Heart left ventricle (tissue), 16 donors: Measurements from ENCODE around the gene IGSF22. TPM values are rescaled to one million over a fixed set of nuclear protein-coding genes. Genes with fewer than 3 reads are reported as not detected.

Experiments
- ATAC-seq, 4 donors: fragments of 200-7000 bp; cut with Tn5 transposase; one replicate each; pipeline ENCODE4 v1.9.1; 2020 to 2022; ENCODE audit warnings: moderate library complexity in 4 of 4, mild to moderate bottlenecking in 3 of 4, moderate number of reproducible peaks in 1 of 4
- DNase-seq, 5 donors: peaks; one replicate each; pipeline ENCODE4 v3.0.0-alpha.2; 2020
- H3K27ac ChIP-seq, 12 donors: fragments of 200-600 bp; sonication (generic) in 4 of 12; one replicate each; pipeline versions ENCODE4 v1.5.0 to v1.8.0; 2016 to 2022; ENCODE audit warnings: mild to moderate bottlenecking in 2 of 12
- H3K27me3 ChIP-seq, 9 donors: fragments of 200-600 bp; sonication (generic) in 2 of 9; one replicate each; pipeline versions ENCODE4 v1.5.1 to v1.8.0; 2016 to 2022; ENCODE audit warnings: mild to moderate bottlenecking in 3 of 9
- H3K36me3 ChIP-seq, 9 donors: fragments of 200-600 bp; sonication (generic) in 2 of 9; one replicate each; pipeline versions ENCODE4 v1.5.0 to v1.8.0; 2018 to 2022; ENCODE audit warnings: mild to moderate bottlenecking in 2 of 9
- H3K4me1 ChIP-seq, 12 donors: fragments of 200-600 bp; sonication (generic) in 4 of 12; one replicate each; pipeline versions ENCODE4 v1.5.0 to v1.8.0; 2016 to 2022; ENCODE audit warnings: mild to moderate bottlenecking in 3 of 12
- H3K4me3 ChIP-seq, 12 donors: fragments of 200-600 bp; sonication (generic) in 4 of 12; one replicate each; pipeline versions ENCODE4 v1.5.0 to v1.8.0; 2017 to 2022; ENCODE audit warnings: mild to moderate bottlenecking in 9 of 12, moderate library complexity in 4 of 12
- H3K9me3 ChIP-seq, 12 donors: fragments of 200-600 bp; sonication (generic) in 4 of 12; one replicate each; pipeline versions ENCODE4 v1.5.0 to v1.8.0; 2016 to 2022; ENCODE audit warnings: mild to moderate bottlenecking in 1 of 12
- CTCF ChIP-seq, 12 donors: fragments of 200-600 bp; sonication (generic) in 4 of 12; IDR thresholded peaks; one replicate each; pipeline versions ENCODE4 v1.5.0 to v1.8.0; 2018 to 2022; ENCODE audit warnings: antibody characterized with exemption in 12 of 12, mild to moderate bottlenecking in 5 of 12
- POLR2A ChIP-seq, 2 donors: fragments of 450-650 bp; IDR thresholded peaks; one replicate each; pipeline ENCODE4 v1.6.1; 2017; ENCODE audit warnings: antibody characterized with exemption in 2 of 2, mild to moderate bottlenecking in 2 of 2, moderate library complexity in 2 of 2
- WGBS, 4 donors: extraction: QIAGEN DNeasy Blood & Tissue Kit in 2 of 4; methylation state at CpG; one replicate each; pipeline versions ENCODE4 v1.1.5 to v1.1.7; 2013 to 2018; 5-methylcytosine and 5-hydroxymethylcytosine counted together
- intact Hi-C, 10 donors: fragments of 100-400 bp; cut with DNase I; formaldehyde crosslinking; loops; one replicate each; pipeline versions ENCODE4 v1.11.1 to v1.14.2; 2022
- polyA plus RNA-seq, 2 donors: library from polyadenylated mRNA; stranded (reverse); fragments of 200-250 nt; gene quantifications; one replicate each; pipeline ENCODE4 v1.2.3, GENCODE V29; 2013
- total RNA-seq, 9 donors: library from RNA; depleted of rRNA in 2 of 9; stranded (reverse); fragments of >200 nt in 2 of 9; fragmentation: NEBNext Ultra II Directional in 3 of 9; extraction: Animal tissue kit (Norgen Biotek cat#: 25700) in 3 of 9; gene quantifications; one replicate each; pipeline versions ENCODE4 v1.1.0 to v1.2.4, GENCODE V29; 2016 to 2023
- donor health status: ischemic (EF 13 %, LVEDD 7.1; RV severe dilation, severe dysfunction).
- donor health status: healthy with polysubstance abuse.
- donor health status: DM: no; HTN: yes; CAD: no.
- donor health status: DM: no; HTN: no; CAD: no.
- donor health status: ischemic (EF 25% LVEDD 6.9; RV normal size, moderate dysfunction).
- donor health status: ischemic (EF 25% LVEDD 5.7; RV mildly dilated, moderate dysfunction).
- donor health status: healthy.
- donor health status: DM: yes; HTN: yes; CAD: no.
- donor health status: ischemic (EF 35%, LVEDD 5.7; RV mildly dilated, moderate dysfunction).
- donor health status: nonischemic (EF 11% LVEDD 7.7; RV severe dilation, severe dysfunction).
- donor health status: DM: yes; HTN: yes; CAD: no.
- donor health status: PGD.
- donor health status: ischemic (EF 29% LVEDD 5.4; RV normal size, mild dysfunction).
- donor health status: nonischemic (EF 23%, LVEDD 6.1; RV moderate dilation, normal function).

IGSF22 gene
- total and polyA plus RNA-seq, 11 donors, result 0.24 to 1.2 (median 0.77) TPM

GRCh38 chr11:18704045-18704645 is 21.8 kb downstream of the IGSF22 start:
- ATAC-seq (no peak), DNase-seq (no peak)
- H3K27me3 ChIP-seq, result no peaks in the 10 kb centered on the region
- H3K9me3 ChIP-seq, result no peaks in the 10 kb centered on the region
- H3K4me1 ChIP-seq, result peaks cover 7 to 64% (median 37%) of the 10 kb centered on the region in 12 donors
- intact Hi-C loops, result loop anchor here in 2 of 10 donors (5.0 kb wide), 2 partner anchors 67 to 72 kb away; partner anchors contain the start of gene SPTY2D1 (in 1 of the 2)
- TF ChIP-seq POLR2A (IDR thresholded peaks at IDR 0.05) (no peak), CTCF (IDR thresholded peaks at IDR 0.05) (no peak)
- H3K4me3 ChIP-seq, result no peak overlapping the region
- peak overlapping the region in 3 of 12 donors; percentile 1 to 15 (median 9) for H3K27ac ChIP-seq
- peaks cover 0 to 19% (median 4%) of the 10 kb centered on the region in 9 donors for H3K36me3 ChIP-seq
- 63 to 74% (median 73%) methylated on average over 5 of the region's 5 CpGs for WGBS, 4 donors

- no peak overlapping the region for H3K4me3 ChIP-seq
- intact Hi-C loops, result loop anchor here in 2 of 10 donors (5.0 kb wide), 2 partner anchors 66 to 71 kb away; partner anchors contain the start of gene SPTY2D1 (in 1 of the 2)
- no peak for TF ChIP-seq POLR2A (IDR thresholded peaks at IDR 0.05)
- TF ChIP-seq CTCF (IDR thresholded peaks at IDR 0.05), result no peak
- peaks cover 0 to 19% (median 4%) of the 10 kb centered on the region in 9 donors for H3K36me3 ChIP-seq
- no peak overlapping the region for H3K27ac ChIP-seq
- 29 to 74% (median 58%) methylated on average over 2 of the region's 2 CpGs for WGBS, 4 donors
- DNase-seq (peak in 4 of 5 donors; percentile 39 to 82 (median 60)), ATAC-seq (peak in 1 of 4 donors; percentile 28)
- no peaks in the 10 kb centered on the region for H3K9me3 ChIP-seq
- H3K4me1 ChIP-seq, result peaks cover 7 to 67% (median 38%) of the 10 kb centered on the region in 12 donors
- H3K27me3 ChIP-seq, result no peaks in the 10 kb centered on the region
Observed at GRCh38 chr11:18703001-18703763, 22.8 kb downstream of the IGSF22 start.

- Histone ChIP-seq H3K27me3 (no peaks in the 10 kb centered on the region), H3K4me3 (no peak overlapping the region), H3K27ac (no peak overlapping the region), H3K4me1 (peaks cover 7 to 67% (median 39%) of the 10 kb centered on the region in 12 donors), H3K36me3 (peaks cover 0 to 19% (median 4%) of the 10 kb centered on the region in 9 donors), H3K9me3 (no peaks in the 10 kb centered on the region)
- intact Hi-C loops, result loop anchor here in 2 of 10 donors (5.0 kb wide), 2 partner anchors 64 to 69 kb away; partner anchors contain the start of gene SPTY2D1 (in 1 of the 2)
- WGBS, 4 donors, result 92 to 94% (median 93%) methylated on average over 17 of the region's 17 CpGs
- TF ChIP-seq POLR2A (IDR thresholded peaks at IDR 0.05) (no peak), CTCF (IDR thresholded peaks at IDR 0.05) (no peak)
- DNase-seq (no peak), ATAC-seq (no peak)
Observed at GRCh38 chr11:18701614-18702216, 24.3 kb downstream of the IGSF22 start.
